Measurements from ENCODE around the gene CCDC188. TPM values are rescaled to one million over a fixed set of nuclear protein-coding genes. Genes with fewer than 3 reads are reported as not detected.

The CCDC188 gene
- total RNA-seq, 1 donor from 2014 or later = 4.3 TPM

DNA sequence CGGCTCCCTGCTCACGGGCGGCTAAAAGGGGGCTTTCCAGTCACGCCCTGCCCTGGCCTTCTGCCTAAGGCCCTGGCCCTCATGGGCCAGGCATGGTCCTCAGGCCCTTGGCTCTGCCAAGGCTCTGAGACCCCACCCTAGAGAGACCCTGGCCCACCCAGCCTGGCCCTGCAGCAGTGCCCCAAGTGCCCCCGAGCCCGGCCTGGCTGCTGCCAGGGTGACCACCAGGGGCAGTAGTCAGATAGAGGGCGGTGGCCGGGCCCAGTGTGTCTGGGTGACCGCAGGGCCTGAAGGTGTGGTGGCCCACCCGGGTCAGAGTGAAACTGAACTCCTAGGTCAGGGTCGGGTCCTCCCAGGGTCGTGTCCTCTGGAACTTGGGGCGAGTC is 29.4 kb upstream of the CCDC188 start:
- no peaks in the 10 kb centered on the region for H3K9me3 Mint-ChIP-seq
- no peak overlapping the region for H3K27ac Mint-ChIP-seq
- TF ChIP-seq, protein P1, sequence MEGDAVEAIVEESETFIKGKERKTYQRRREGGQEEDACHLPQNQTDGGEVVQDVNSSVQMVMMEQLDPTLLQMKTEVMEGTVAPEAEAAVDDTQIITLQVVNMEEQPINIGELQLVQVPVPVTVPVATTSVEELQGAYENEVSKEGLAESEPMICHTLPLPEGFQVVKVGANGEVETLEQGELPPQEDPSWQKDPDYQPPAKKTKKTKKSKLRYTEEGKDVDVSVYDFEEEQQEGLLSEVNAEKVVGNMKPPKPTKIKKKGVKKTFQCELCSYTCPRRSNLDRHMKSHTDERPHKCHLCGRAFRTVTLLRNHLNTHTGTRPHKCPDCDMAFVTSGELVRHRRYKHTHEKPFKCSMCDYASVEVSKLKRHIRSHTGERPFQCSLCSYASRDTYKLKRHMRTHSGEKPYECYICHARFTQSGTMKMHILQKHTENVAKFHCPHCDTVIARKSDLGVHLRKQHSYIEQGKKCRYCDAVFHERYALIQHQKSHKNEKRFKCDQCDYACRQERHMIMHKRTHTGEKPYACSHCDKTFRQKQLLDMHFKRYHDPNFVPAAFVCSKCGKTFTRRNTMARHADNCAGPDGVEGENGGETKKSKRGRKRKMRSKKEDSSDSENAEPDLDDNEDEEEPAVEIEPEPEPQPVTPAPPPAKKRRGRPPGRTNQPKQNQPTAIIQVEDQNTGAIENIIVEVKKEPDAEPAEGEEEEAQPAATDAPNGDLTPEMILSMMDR (conservative IDR thresholded peaks at IDR 0.05) = peak; percentile 61
- H3K4me1 Mint-ChIP-seq (ENCODE audit: unreplicated experiment) = peaks cover 9% of the 10 kb centered on the region
- H3K27me3 Mint-ChIP-seq = no peaks in the 10 kb centered on the region
- H3K36me3 Mint-ChIP-seq = no peaks in the 10 kb centered on the region
- no peak for DNase-seq (ENCODE audit: extremely low spot score, unreplicated experiment)
- H3K4me3 Mint-ChIP-seq = no peak overlapping the region

DNA sequence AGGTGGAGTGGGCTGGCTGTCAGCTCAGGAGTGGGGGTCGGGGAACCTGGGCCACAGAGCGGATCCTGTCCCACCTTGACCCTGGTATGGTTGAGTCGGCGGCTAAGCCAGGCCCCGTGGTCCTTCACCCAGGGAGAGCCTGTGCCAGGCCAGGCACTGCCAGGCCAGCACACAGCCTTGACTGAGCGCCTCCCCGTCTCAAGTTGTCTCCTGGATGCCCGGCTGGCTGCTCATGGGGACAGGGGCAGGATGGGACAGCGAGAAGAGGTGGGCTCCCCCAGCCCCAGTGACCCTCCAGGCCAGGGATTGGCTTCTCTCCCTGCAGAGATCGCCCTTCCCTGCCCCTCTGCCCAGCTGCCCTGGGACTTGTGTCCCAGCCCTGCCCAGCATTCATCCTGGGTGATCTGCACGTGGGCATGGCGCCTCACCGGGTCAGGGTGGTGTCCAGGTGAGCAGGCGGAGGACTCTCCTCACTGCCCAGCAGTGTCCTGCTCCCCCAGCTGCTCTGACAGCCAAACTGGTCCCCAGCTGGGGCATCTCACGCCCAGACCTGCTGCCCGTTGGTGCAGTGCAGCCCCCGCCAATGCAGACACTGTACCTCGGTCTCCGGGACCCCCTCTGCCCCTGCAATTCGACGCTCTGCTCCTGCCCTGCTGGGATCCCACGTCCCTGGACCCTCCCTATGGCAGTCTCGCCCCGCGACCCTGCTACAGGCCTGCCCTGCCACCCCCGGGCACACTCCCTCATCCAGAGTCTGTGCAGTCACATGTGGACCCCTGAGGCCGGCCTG is 28.8 kb upstream of the CCDC188 start:
- Mint-ChIP-seq H3K4me1 (ENCODE audit: unreplicated experiment) (peaks cover 9% of the 10 kb centered on the region), H3K9me3 (no peaks in the 10 kb centered on the region), H3K27ac (no peak overlapping the region), H3K27me3 (no peaks in the 10 kb centered on the region), H3K36me3 (no peaks in the 10 kb centered on the region), H3K4me3 (no peak overlapping the region)
- TF ChIP-seq, protein P1 (conservative IDR thresholded peaks at IDR 0.05) = no peak
- no peak for DNase-seq (ENCODE audit: extremely low spot score, unreplicated experiment)

GRCh38 chr22:20178915-20179227 is 28.0 kb upstream of the CCDC188 start:
- Mint-ChIP-seq H3K27ac (no peak overlapping the region), H3K27me3 (no peaks in the 10 kb centered on the region), H3K36me3 (no peaks in the 10 kb centered on the region), H3K4me1 (ENCODE audit: unreplicated experiment) (peaks cover 9% of the 10 kb centered on the region), H3K9me3 (no peaks in the 10 kb centered on the region), H3K4me3 (no peak overlapping the region)
- TF ChIP-seq, protein P1 (conservative IDR thresholded peaks at IDR 0.05) = no peak
- no peak for DNase-seq (ENCODE audit: extremely low spot score, unreplicated experiment)

DNA sequence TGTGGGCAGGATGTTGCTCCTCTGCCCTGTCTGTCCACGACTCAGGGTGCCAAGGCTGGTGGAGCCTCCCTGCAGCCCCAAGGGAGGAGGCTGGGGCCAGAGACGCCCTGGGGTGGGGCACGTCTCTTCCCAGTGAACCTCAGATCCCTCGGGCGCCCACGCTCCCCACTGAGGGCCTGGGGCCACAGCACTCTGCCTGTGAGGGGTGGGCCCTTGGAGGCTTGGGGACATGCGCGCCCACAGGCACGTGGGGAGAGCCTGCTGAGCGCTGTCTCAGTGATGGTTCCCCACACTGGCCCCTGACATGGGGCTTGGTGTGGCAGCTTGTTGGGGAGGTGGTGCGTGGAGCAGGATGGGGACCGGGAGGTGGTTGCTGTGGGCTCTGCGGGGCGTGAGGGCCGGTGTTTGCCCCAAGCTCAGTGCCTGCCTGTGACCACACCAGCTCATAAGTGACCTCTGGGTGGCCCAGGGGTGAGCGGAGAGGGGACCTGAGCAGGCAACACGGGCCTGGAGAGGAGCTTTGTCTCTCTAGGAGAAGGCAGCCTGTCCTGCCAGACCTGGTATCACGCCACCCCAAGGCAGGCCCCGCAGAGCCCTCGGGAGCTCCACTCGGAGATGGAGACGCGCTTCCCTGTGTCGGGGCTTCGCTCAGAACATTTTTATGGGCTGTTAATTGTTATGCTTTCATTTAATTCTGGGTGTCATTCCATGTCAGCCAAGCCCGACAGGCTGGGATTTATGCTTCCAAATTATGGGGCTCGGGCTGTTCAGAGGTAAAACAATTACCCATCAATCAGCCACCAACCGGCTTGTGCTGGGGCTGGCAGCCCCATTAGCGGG is 27.4 kb upstream of the CCDC188 start:
- peaks cover 13% of the 10 kb centered on the region for H3K4me1 Mint-ChIP-seq (ENCODE audit: unreplicated experiment)
- TF ChIP-seq, protein P1 (conservative IDR thresholded peaks at IDR 0.05) = no peak
- no peak overlapping the region for H3K27ac Mint-ChIP-seq
- no peaks in the 10 kb centered on the region for H3K9me3 Mint-ChIP-seq
- H3K4me3 Mint-ChIP-seq = no peak overlapping the region
- DNase-seq (ENCODE audit: extremely low spot score, unreplicated experiment) = no peak
- H3K36me3 Mint-ChIP-seq = no peaks in the 10 kb centered on the region
- no peaks in the 10 kb centered on the region for H3K27me3 Mint-ChIP-seq

DNA sequence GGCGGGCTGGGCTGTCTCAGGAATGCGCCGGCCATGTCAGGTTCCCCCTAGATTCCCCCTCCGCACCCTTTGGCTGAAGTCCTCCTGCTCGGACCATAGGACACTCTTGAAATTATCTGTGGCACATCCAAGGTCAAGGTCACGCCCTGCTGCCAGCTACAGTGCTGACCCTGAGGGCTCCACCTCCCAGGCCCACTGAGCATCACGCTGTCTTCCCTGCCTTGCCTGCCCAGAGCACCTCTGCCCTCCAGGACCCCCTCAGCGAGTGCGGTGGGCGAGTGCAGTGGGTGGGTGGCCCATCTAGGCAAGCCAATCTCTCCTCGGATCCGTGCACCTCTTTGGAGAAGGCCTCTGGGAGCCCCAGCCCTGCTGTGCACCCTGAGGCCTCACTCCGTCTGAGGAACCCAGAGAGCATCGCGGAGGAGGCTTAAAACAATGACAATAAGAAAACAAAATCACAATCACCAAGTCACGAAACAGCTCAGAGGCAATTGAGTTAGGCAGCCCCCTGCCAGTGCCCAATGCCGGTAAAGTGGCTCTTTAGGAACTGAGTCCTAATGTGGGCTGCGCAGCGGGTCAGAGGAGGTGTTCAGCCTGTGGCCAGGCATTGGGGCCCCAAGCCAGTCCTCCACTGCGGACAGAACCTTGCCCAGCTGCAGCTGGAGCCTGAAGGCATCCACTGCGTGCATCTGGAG is 26.5 kb upstream of the CCDC188 start:
- Mint-ChIP-seq H3K4me3 (no peak overlapping the region), H3K9me3 (no peaks in the 10 kb centered on the region), H3K36me3 (no peaks in the 10 kb centered on the region), H3K27me3 (no peaks in the 10 kb centered on the region), H3K4me1 (ENCODE audit: unreplicated experiment) (peaks cover 13% of the 10 kb centered on the region), H3K27ac (no peak overlapping the region)
- no peak for DNase-seq (ENCODE audit: extremely low spot score, unreplicated experiment)
- TF ChIP-seq, protein P1 (conservative IDR thresholded peaks at IDR 0.05) = no peak

Measured in type B pancreatic cell (in vitro differentiated cells).